Esophagus muscularis mucosa (tissue), 4 donors: Measurements from ENCODE around the gene PLP1. TPM values are rescaled to one million over a fixed set of nuclear protein-coding genes. Genes with fewer than 3 reads are reported as not detected.
A peak's percentile ranks its signal among the peaks of the same experiment; 100 is the strongest.

Experiments
- DNase-seq: peaks from one replicate; pipeline ENCODE4 v3.0.0-alpha.2; 2017; ENCODE audit errors: extremely low spot score
- H3K27ac ChIP-seq, 4 donors: fragments of 200-600 bp; sonication (generic); replicated peaks in 1 of 4; 1 replicate in 3 of 4; 2 replicates in 1 of 4; pipeline ENCODE4 v1.5.1; 2016 to 2019; ENCODE audit warnings: mild to moderate bottlenecking in 1 of 4
- H3K27me3 ChIP-seq, 4 donors: fragments of 200-600 bp; sonication (generic); one replicate each; pipeline versions ENCODE4 v1.5.1 to v1.6.0; 2016 to 2019
- H3K36me3 ChIP-seq, 4 donors: fragments of 200-600 bp; sonication (generic); one replicate each; pipeline ENCODE4 v1.5.1; 2016 to 2019
- H3K4me1 ChIP-seq, 4 donors: fragments of 200-600 bp; sonication (generic); one replicate each; pipeline ENCODE4 v1.5.1; 2016 to 2019
- H3K4me3 ChIP-seq, 4 donors: fragments of 200-600 bp; sonication (generic); 1 replicate in 2 of 4; 2 replicates in 2 of 4; pipeline ENCODE4 v1.5.1; 2016 to 2019; ENCODE audit warnings: mild to moderate bottlenecking in 4 of 4, moderate library complexity in 1 of 4
- H3K9me3 ChIP-seq, 4 donors: fragments of 200-600 bp; sonication (generic); 1 replicate in 3 of 4; 2 replicates in 1 of 4; pipeline ENCODE4 v1.5.1; 2016 to 2019
- EP300 ChIP-seq: sonication (generic); formaldehyde crosslinking; IDR thresholded peaks from one replicate; pipeline ENCODE4 v1.6.1; 2017; ENCODE audit warnings: antibody characterized with exemption
- POLR2A ChIP-seq: fragments of 450-650 bp; IDR thresholded peaks from one replicate; pipeline ENCODE4 v1.6.1; 2017; ENCODE audit warnings: antibody characterized with exemption, moderate library complexity, mild to moderate bottlenecking, low read depth
- POLR2AphosphoS5 ChIP-seq, 2 donors: sonication (generic); formaldehyde crosslinking; IDR thresholded peaks; one replicate each; pipeline ENCODE4 v1.6.1; 2017; ENCODE audit warnings: antibody characterized with exemption in 2 of 2
- WGBS: methylation state at CpG from one replicate; pipeline ENCODE4 v1.1.5; 2018; 5-methylcytosine and 5-hydroxymethylcytosine counted together
- intact Hi-C: fragments of 100-400 bp; cut with DNase I; formaldehyde crosslinking; loops from one replicate; pipeline ENCODE4 v1.15.1; 2023
- total RNA-seq, 4 donors: library from RNA; depleted of rRNA; stranded (reverse); fragments of >200 nt; gene quantifications; one replicate each; pipeline versions ENCODE4 v1.1.0 to v1.2.1, GENCODE V29; 2016
- TF ChIP-seq, protein P1 (sequence below), 3 experiments: fragments of 200-600 bp in 2 of 3; fragments of 450-650 bp in 1 of 3; sonication (generic) in 2 of 3; IDR thresholded peaks; one replicate each; pipeline ENCODE4 v1.5.1; 2017 to 2019; ENCODE audit warnings: antibody characterized with exemption in 3 of 3, mild to moderate bottlenecking in 2 of 3, moderate library complexity in 1 of 3

The PLP1 gene
- total RNA-seq, 4 donors from 2014 or later = 27.5 to 52.3 (median 37.8) TPM

DNA sequence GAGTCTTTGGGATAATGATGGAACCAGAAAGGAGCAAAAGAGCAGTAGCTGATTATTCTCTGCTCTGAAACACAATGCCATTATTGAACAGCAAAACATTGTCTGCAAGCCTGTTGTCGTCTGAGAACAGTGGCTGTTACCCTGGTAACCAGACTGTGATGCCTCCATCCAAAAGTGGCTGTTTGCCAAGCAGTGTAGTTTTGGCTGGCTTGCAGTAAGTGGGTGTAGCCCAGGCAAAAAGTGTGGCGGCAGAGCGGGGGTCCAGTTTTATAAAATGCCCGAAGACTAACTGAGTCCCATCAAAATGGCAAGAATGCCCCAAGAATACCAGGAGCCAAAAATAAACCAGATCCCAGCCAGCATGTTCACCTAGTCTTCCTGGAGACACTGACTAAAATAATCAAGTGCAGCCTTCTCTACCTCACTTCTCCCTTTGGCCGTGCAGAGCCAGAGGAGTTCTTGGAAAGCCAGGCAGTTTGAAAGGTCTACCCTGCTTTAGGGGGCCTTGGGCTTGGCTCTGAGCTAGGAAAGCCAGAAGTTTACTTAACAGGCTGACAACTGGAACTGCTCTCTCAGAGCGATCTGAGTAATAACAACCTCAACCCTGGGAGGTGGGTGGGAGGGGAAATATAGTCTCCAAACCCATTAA lies 2.6 kb downstream of the PLP1 start:
- no peak overlapping the region for H3K27ac ChIP-seq
- 42% methylated on average over 2 of the region's 6 CpGs for WGBS
- no peaks in the 10 kb centered on the region for H3K36me3 ChIP-seq
- TF ChIP-seq POLR2AphosphoS5 (IDR thresholded peaks at IDR 0.05) (no peak), POLR2A (no peak), EP300 (no peak)
- TF ChIP-seq, protein P1, sequence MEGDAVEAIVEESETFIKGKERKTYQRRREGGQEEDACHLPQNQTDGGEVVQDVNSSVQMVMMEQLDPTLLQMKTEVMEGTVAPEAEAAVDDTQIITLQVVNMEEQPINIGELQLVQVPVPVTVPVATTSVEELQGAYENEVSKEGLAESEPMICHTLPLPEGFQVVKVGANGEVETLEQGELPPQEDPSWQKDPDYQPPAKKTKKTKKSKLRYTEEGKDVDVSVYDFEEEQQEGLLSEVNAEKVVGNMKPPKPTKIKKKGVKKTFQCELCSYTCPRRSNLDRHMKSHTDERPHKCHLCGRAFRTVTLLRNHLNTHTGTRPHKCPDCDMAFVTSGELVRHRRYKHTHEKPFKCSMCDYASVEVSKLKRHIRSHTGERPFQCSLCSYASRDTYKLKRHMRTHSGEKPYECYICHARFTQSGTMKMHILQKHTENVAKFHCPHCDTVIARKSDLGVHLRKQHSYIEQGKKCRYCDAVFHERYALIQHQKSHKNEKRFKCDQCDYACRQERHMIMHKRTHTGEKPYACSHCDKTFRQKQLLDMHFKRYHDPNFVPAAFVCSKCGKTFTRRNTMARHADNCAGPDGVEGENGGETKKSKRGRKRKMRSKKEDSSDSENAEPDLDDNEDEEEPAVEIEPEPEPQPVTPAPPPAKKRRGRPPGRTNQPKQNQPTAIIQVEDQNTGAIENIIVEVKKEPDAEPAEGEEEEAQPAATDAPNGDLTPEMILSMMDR (IDR thresholded peaks at IDR 0.05) = no peak
- H3K27me3 ChIP-seq = no peaks in the 10 kb centered on the region
- H3K4me3 ChIP-seq = peak overlapping the region in 1 of 4 donors; percentile 12
- H3K9me3 ChIP-seq = no peaks in the 10 kb centered on the region
- DNase-seq = no peak
- H3K4me1 ChIP-seq = peaks cover 0 to 28% (median 22%) of the 10 kb centered on the region in 4 donors
- intact Hi-C loops = no loop called here

GRCh38 chrX:103780336-103781061 lies 3.9 kb downstream of the PLP1 start:
- Histone ChIP-seq H3K36me3 (no peaks in the 10 kb centered on the region), H3K27ac (no peak overlapping the region)
- intact Hi-C loops = no loop called here

DNA sequence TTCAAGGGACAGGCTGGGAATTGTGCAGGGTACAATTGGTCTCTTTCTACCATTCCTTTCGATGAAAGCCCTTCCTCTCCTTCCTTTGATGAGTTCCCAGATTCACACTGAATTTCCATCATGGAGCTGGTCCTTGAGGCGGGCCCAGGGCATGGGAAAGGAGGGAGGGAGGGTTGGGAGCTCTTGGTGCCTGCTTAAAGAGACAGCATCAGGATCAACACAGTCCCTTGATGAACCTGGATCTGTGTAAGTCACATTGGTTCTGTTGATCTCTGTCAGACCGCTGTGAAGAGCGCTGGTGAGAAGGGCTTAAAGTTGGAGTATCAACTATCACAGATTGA lies 4.4 kb downstream of the PLP1 start:
- TF ChIP-seq, protein P1 (IDR thresholded peaks at IDR 0.05) = no peak
- 69% methylated on average over 4 of the region's 4 CpGs for WGBS
- Histone ChIP-seq H3K27ac (no peak overlapping the region), H3K4me1 (peaks cover 0 to 34% (median 24%) of the 10 kb centered on the region in 4 donors), H3K4me3 (no peak overlapping the region), H3K9me3 (no peaks in the 10 kb centered on the region), H3K27me3 (no peaks in the 10 kb centered on the region), H3K36me3 (no peaks in the 10 kb centered on the region)
- intact Hi-C loops = no loop called here
- no peak for DNase-seq

More at GRCh38 chrX:103780336-103781061, 3.9 kb downstream of the PLP1 start:
- no peak for TF ChIP-seq POLR2AphosphoS5 (IDR thresholded peaks at IDR 0.05)
- TF ChIP-seq, protein P1 (IDR thresholded peaks at IDR 0.05) = no peak
- TF ChIP-seq EP300 = no peak
- no peak for TF ChIP-seq POLR2A
- H3K9me3 ChIP-seq = no peaks in the 10 kb centered on the region
- H3K27me3 ChIP-seq = no peaks in the 10 kb centered on the region
- H3K4me3 ChIP-seq = no peak overlapping the region
- DNase-seq = no peak
- WGBS = 72% methylated on average over 10 of the region's 10 CpGs
- H3K4me1 ChIP-seq = peaks cover 0 to 34% (median 24%) of the 10 kb centered on the region in 4 donors

- Histone ChIP-seq H3K4me3 (no peak overlapping the region), H3K27ac (no peak overlapping the region), H3K9me3 (no peaks in the 10 kb centered on the region), H3K36me3 (no peaks in the 10 kb centered on the region), H3K27me3 (no peaks in the 10 kb centered on the region), H3K4me1 (peaks cover 0 to 34% (median 24%) of the 10 kb centered on the region in 4 donors)
- WGBS = 71% methylated on average over 1 of the region's 1 CpG
- TF ChIP-seq POLR2AphosphoS5 (IDR thresholded peaks at IDR 0.05) (no peak), POLR2A (no peak), EP300 (no peak)
- TF ChIP-seq, protein P1 (IDR thresholded peaks at IDR 0.05) = no peak
- intact Hi-C loops = no loop called here
- DNase-seq = no peak
Observed at GRCh38 chrX:103781706-103782105, 5.1 kb downstream of the PLP1 start.
